GM18870 (cell line): ENCODE measurements around the gene ZNF710.
"Not testable (repeated sequence)": the region's sequence is repeated elsewhere in the genome, so short reads cannot be mapped to it uniquely, and the experiment has no call there.

Experiments
- ATAC-seq: cut with Tn5 transposase; IDR thresholded peaks from one replicate; pipeline ENCODE4 v1.9.1; 2021; ENCODE audit warnings: moderate library complexity; ENCODE audit not compliant: unreplicated experiment

Gene ZNF710, protein sequence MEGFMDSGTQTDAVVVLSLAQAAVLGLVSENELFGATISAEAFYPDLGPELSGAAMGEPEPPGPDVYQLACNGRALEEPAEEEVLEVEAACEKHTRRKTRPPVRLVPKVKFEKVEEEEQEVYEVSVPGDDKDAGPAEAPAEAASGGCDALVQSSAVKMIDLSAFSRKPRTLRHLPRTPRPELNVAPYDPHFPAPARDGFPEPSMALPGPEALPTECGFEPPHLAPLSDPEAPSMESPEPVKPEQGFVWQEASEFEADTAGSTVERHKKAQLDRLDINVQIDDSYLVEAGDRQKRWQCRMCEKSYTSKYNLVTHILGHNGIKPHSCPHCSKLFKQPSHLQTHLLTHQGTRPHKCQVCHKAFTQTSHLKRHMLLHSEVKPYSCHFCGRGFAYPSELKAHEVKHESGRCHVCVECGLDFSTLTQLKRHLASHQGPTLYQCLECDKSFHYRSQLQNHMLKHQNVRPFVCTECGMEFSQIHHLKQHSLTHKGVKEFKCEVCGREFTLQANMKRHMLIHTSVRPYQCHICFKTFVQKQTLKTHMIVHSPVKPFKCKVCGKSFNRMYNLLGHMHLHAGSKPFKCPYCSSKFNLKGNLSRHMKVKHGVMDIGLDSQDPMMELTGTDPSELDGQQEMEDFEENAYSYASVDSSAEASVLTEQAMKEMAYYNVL

DNA sequence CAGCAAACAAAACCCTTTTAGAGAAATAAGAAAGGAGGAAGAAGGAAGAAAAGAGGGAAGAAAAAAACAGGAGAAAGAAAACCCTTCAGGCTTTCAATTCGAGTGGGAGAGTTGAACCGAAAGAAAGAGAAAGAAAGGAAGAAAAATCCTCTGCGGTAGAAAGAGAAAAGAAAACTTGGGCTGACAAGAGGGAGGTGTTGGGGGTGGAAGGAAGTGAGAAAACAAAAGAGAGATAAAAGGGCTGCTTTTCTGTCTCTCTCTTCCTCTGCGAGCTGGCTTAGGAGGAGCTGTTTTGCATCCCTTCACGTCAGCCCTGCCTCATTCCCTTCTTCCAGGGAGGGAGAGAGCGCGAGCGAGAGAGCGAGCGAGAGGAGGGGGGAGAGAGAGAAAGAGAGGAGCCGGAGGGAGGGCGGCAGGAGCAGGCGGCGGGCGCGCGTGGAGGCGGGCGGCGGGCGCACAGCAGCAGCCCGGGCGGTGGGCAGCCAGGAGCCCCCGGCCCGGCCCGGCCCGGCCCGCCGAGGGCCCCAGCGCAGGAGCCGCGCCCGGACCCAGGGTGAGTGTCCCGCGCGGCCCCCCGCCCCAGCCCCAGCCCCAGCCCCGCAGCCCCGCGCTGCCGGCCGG, at the start of gene ZNF710:
Gene ZNF710, plus strand, starts transcription at position 263 of the 621 bp plus-strand sequence. CDS start 65,814 bp downstream, outside the sequence.
- no peak for ATAC-seq

DNA sequence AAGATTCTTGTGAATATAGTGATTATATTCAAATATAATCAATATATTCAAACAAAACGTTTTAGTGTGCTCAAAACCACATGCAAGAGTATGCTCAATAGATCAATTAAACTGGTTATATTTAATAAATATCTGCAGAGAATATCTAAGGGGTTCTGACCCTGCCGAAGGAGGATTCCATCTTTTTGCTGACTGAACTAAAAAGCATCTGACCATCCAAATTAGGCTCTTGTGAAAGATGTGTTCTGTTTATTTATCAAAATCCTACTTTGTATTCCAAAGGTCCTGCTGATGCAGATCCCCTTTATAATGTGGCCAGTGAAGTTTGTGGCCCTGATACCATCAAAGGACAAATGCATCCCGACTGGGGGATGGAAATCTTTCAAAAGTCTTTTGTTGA, 46.6 kb upstream of the ZNF710 start:
- no peak for ATAC-seq

DNA sequence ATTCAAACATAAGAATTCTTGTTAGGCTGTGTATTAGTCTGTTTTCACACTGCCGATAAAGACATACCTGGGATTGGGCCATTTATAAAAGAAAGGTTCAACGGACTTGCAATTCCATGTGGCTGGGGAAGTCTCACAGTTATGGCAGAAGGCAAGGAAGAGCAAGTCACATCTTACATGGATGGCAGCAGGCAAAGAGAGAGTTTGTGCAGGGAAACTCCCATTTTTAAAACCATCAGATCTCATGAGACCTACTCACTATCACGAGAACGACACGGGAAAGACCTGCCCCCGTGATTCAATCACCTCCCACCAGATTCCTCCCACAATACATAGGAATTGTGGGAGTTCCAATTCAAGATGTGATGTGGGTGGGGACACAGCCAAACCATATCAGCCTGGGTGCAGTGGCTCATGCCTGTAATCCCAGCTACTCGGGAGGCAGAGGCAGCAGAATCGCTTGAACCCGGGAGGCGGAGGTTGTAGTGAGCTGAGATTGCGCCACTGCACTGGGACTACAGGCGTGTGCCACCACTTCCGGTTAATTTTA, 45.6 kb upstream of the ZNF710 start:
- not testable (repeated sequence) for ATAC-seq

DNA sequence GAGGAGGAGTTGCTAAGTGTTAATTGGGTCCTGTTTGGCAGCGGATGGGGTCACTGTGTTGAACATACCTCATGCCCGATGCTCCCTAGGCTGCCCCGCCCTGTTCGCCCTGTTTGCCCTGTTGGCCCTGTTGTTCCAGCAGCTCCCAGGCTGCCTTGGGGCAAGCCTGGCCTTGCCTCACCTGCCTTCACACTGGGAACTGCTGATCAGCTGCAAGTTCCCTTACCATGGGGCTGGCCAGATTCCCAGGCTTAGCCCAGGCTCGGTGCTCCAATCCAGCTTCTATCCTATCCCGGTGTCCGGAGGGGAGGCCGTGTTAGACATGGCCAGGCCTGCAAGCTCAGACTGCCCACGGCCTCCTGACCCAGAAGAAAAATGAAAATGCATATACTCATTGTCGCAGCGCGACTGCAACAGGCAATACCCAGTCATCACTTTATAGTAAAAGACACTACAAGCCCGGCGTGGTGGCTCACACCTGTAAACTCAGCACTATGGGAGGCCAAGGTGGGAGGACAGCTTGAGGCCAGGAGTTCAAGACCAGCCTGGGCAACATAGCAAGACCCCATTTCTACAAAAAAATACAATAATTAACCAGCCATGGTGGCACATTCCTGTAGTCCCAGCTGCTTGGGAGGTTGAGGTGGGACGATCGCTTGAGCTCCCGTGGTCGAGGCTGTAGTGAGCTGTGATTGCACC, 42.9 kb upstream of the ZNF710 start:
- ATAC-seq, result no peak

DNA sequence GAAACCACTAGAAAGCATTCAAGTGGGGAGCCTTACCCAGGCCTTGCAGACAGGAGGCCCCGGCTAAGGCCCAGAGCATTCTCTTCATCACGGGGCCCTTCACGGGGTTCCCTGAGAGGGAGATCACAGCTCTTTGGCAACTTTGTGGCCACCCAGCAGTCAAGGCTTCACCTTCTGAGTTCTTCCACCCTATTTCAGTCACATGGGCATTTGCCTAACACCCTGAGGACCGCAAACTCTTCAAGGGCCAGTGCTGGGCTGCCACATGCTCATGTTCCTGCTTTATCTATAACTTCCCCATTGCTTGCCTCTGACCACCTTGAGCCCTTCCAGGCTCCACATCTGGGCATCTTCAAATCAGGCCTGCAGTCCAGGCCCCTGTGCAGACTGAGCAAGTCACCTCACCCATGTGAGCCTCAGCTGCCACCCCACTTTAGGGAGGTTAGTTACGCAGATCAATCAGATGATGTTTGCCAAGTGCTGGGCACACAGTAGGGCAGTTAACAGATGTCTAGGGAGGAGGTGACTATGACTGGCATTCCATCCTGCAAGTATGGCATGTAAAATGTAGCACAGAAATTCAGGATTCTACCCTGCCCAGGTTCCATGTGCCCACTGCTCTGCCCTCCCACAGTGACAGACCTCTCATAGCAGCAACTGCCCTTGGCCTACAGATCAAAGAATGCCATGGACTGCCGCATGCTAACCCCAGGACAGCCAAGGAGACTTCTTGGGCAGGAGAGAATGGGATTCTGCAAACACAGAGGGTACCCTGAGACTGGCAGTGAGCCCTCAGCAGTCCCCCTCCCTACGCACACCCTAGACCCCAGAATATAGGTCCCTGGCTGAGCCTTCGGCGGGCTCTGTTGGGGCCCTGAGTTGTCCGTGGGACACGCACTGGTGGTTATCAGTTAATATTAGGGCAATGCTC, 37.6 kb upstream of the ZNF710 start:
- ATAC-seq, result no peak

DNA sequence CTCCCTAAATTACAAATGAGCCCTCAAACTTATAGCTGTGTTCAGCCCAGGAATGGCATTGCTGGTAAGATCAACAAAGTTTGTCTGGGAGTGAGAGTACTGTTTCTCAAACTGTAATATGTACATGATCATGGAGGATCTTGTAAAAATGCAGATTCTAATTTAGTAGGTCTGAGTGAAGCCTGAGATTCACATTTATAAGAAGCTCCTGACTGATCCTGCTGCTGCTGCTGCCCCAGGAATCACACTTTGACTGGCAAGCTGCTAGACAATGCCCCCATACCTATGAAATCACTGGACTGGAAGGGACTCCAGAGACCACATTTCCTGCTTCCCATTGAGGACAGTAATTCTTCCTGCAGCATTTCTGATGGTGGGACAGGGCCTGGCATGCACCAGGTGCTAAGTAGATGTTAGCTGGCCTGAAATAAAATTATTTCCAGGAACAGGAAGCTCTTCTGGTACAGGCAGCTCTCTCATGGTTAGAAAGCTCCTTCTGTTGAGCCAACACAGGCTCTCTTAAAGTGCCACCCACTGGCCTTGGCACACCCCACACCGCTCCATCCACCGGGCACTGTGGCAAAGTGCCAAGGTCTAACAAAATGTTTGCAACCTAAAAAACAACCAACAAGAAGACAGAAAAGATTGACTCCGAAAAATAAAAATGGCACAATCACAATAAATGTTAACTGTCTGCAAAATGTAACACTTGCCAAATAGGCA, 36.7 kb upstream of the ZNF710 start:
- ATAC-seq, result no peak

DNA sequence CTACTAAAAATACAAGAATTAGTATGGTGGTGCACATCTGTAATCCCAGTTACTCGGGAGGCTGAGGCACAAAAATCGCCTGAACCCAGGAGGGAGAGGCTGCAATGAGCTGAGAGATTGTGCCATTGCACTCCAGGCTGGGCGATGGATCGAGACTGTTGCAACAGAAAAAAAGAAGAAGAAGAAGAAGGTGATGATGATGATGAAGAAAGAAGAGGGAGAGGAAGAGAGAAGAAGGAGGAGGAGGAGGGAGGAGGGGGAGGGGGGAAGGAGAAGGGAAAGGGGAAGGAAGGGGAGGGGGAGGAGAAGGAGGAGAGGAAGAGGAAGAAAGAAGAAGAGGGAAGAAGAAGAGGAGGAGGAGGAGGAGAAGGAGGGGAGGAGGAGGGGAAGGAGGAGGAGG, 33.2 kb upstream of the ZNF710 start:
- no peak for ATAC-seq

DNA sequence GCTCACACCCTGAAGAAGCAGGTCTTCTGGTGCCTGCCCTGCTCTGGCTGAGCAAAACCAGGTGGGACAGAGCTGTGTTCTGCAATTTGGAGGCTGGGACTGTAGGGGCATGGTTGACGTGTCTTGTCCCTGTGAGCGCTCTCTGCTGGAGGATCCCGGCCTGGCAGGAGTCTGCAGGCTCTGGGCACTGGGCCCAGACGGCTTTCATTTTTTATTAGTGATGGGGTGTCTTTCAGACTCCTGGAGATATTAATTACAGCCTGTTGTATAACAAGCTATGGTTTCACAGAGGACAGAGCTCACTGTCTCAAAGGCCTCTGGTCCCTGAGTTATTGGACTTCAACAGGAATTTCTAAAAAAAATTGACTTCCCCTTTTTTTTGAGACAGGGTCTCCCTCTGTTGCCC, 29.5 kb upstream of the ZNF710 start:
- ATAC-seq, result no peak

DNA sequence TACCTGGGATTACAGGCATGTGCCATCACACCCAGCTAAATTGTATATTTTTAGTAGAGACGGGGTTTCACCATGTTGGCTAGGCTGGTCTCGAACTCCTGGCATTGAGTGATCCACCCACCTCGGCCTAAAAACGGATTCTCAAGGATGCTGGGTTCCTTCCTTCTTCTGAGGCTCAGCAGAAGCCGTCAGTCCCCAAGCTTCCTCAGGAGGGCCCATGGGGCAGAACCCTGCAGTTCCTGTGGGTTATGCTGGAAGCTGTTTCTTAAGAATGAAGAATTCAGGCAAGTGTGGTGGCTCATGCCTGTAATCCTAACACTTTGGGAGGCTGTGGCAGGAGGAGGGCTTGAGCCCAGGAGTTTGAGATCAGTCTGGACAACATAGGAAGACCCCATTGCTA, 29.0 kb upstream of the ZNF710 start:
- ATAC-seq, result no peak

DNA sequence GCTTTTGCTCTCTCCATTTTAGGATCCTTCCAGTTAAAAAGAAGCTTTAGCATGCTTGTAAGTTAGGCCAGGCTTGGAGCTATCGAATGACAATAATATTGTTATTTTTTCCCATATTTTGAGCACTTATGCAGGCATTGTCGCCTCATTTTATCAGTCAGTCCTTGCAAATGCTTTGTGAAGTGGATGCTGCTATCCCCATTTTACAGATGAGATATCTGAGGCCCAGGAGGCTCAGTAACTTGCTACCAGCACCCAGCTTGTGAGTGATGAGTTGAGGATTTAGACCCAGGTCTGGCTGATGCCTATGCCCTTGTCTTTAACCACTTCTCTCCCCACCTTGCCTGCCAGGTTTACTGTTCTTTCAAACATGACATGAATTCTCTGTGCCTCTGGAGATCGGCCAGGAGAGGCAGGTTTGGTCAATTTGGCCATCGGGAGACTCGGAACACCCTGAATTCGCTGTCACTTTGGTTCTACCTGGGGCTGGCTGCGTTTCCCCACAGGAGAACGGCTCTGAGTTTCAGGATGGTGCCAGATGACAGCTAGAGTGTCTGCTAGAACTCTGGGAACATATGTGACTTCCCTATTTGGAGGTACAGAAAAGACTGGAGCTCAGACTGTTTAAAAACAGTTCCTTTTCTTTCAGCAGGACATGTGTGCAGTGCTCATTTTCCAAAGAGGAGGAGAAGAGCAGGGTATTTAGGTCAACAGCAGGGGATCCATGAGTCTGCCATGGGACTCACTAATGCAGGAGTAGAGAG, 25.5 kb upstream of the ZNF710 start:
- ATAC-seq, result no peak

DNA sequence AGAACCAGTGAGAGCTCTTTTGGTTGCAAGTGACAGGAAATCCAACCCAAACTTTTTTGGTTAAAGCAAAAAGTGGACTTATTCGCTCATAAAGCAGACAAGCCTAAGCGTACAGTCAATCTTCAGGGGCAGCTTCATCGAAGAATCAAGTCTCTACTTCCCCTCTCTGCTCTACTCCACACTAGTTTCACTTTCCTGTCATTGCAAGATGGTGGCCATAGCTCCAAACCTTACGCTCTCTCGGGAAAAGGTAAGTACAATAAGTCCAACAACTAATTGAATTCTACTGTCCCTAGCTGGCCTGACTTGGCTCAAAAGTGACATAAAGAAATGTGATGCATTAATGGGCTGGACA, 24.9 kb upstream of the ZNF710 start:
- no peak for ATAC-seq

DNA sequence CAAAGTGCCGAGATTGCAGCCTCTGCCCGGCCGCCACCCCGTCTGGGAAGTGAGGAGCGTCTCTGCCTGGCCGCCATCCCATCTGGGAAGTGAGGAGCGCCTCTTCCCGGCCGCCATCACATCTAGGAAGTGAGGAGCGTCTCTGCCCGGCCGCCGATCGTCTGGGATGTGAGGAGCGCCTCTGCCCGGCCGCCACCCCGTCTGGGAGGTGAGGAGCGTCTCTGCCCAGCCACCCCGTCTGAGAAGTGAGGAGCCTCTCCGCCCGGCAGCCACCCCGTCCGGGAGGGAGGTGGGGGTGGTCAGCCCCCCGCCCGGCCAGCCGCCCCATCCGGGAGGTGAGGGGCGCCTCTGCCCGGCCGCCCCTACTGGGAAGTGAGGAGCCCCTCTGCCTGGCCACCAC, 23.3 kb upstream of the ZNF710 start:
- ATAC-seq, result not testable (repeated sequence)

DNA sequence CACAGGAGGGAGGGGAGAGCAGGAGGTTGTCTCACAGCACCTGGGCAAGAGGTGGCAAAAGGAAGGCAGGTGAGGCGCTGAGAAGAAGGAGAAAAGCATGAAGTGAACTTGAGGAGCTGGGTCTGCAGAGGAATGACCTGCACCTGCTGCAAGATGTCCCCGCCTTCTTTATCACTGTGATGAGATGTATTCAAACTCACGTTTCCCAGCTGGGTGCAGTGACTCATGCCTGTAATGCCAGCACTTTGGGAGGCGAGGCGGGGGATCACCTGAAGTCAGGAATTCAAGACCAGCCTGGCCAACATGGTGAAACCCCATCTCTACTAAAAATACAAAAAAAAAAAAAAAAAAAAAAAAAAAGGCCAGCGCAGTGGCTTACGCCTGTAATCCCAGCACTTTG, 22.2 kb upstream of the ZNF710 start:
- ATAC-seq, result no peak

DNA sequence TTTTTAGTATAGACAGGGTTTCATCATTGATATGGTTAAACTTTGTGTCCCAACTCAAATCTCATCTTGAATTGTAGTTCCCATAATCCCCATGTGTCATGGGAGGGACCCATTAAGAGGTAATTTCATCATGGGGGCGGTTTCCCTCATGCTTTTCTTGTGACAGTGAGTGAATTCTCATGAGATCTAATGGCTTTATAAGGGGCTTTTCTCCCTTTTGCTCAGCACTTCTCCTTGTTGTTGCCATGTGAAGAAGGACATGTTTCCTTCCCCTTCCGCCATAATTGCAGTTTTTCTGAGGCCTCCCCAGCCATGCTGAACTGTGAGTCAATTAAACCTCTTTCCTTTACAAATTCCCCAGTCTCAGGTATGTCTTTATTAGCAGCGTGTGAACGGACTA, 20.2 kb upstream of the ZNF710 start:
- no peak for ATAC-seq

DNA sequence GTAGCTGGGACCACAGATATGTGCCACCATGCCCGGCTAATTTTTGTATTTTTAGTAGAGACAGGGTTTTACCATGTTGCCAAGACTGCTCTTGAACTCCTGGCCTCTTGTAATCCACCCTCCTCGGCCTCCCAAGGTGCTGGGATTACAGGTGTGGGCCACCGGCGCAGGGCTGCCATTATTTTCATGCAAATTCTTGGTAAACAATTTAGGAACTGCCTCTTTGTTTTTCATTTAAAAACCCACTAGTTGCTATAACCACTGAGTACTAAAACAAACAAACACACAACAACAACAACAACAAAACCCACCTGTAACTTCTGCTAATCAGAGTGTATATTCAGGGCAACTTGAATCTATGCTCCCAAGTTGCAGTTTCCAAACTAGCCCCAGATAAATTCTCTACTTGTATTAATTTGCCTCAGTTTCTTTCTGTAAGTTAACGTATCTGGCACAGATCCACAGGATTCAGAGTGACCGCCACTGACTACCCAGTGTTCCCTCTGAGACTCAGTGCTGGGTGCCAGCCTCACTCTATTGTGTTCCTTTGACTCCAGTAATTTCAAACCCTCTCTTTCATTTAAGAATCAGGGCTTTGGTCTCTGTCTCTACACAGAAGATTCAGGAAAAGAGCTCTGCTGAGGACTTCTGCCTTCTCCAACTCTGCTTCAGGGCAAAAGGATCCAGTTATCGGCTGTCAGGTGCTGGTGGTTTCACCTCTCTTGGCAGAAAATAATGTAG, 18.6 kb upstream of the ZNF710 start:
- ATAC-seq, result no peak

DNA sequence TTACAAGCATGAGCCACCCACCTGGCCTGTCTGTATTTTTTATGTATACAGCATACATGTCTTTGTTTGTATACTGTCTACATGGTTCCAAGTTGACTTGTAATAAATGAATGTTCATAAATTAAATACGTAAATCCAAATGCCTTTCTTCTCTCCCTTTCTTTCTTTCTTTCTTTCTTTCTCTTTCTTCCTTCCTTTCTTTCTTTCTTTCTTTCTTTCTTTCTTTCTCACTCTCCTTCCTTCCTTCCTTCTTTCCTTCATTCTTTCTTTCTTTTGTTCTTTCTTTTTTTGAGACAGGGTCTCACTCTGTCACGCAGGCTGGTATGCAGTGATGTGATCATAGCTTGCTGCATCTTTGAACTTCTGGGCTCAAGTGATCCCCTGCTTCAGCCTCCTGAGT, 17.1 kb upstream of the ZNF710 start:
- no peak for ATAC-seq

DNA sequence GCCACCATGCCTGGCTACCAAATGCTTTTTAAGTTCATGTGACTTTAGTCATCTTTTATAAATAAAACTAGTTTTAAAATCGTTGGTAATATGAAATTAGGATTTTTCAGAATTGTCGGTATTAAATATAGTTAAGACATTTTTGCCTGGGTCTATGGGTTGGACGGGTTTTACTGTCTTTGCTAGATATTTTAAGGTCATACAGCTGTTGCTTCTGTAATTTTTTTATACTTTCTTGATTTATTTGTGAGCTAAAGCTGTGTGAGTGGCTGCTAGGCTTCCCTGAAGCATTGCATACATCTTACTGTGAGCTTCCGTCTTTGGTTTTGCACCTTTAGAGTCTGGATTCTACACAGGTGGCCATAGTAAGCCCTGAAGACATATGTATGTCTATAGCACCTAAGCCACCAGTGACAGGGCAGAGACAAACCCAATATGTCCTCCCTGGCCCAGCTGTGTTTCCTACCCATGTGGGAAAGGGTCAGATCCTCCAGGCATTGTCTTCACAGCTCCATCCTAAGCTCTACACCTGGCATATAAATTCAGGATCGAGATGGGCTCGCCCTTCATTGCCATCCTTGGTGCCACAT, 16.6 kb upstream of the ZNF710 start:
- no peak for ATAC-seq

DNA sequence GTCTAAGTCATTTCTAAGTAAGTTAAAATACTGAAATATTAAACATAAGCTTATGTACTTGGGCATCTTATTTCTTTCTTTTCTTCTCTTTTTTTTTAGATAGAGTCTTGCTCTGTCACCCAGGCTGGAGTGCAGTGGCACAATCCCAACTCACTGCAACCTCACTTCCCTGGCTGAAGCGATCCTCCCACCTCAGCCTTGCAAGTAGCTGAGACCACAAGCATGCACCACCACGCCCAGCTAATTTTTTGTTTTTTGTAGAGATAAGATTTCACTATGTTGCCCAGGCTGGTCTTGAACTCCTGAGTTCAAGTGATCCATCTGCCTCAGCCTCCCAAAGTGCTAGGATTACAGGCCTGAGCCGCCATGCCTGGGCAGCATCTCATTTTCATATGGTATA, 16.0 kb upstream of the ZNF710 start:
- no peak for ATAC-seq
